Duodenal mucosa (tissue), 2 donors: Measurements from ENCODE around the gene DHRS11.

ENCODE experiments used
- H3K27ac ChIP-seq: one replicate; pipeline ENCODE4 v1.7.0; 2013; ENCODE audit warnings: low read depth, low read length
- H3K27me3 ChIP-seq, 2 donors: one replicate each; pipeline ENCODE4 v1.7.0; 2013; ENCODE audit warnings: low read length in 2 of 2, control low read depth in 1 of 2; ENCODE audit not compliant: insufficient read depth in 2 of 2, control insufficient read depth in 1 of 2
- H3K36me3 ChIP-seq, 2 donors: one replicate each; pipeline ENCODE4 v1.7.0; 2013; ENCODE audit warnings: low read length in 2 of 2, control low read depth in 1 of 2; ENCODE audit not compliant: insufficient read depth in 2 of 2, control insufficient read depth in 1 of 2
- H3K4me1 ChIP-seq, 2 donors: one replicate each; pipeline ENCODE4 v1.7.0; 2013; ENCODE audit warnings: low read length in 2 of 2, control low read depth in 1 of 2; ENCODE audit not compliant: insufficient read depth in 2 of 2, control insufficient read depth in 1 of 2
- H3K4me3 ChIP-seq, 2 donors: one replicate each; pipeline ENCODE4 v1.7.0; 2013; ENCODE audit warnings: low read length in 2 of 2, low read depth in 1 of 2
- H3K9ac ChIP-seq, 2 donors: one replicate each; pipeline ENCODE4 v1.7.0; 2013; ENCODE audit warnings: low read length in 2 of 2, low read depth in 1 of 2
- H3K9me3 ChIP-seq, 2 donors: one replicate each; pipeline ENCODE4 v1.7.0; 2013; ENCODE audit warnings: low read length in 2 of 2, control low read depth in 1 of 2; ENCODE audit not compliant: control insufficient read depth in 1 of 2

Gene DHRS11, protein sequence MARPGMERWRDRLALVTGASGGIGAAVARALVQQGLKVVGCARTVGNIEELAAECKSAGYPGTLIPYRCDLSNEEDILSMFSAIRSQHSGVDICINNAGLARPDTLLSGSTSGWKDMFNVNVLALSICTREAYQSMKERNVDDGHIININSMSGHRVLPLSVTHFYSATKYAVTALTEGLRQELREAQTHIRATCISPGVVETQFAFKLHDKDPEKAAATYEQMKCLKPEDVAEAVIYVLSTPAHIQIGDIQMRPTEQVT

DNA sequence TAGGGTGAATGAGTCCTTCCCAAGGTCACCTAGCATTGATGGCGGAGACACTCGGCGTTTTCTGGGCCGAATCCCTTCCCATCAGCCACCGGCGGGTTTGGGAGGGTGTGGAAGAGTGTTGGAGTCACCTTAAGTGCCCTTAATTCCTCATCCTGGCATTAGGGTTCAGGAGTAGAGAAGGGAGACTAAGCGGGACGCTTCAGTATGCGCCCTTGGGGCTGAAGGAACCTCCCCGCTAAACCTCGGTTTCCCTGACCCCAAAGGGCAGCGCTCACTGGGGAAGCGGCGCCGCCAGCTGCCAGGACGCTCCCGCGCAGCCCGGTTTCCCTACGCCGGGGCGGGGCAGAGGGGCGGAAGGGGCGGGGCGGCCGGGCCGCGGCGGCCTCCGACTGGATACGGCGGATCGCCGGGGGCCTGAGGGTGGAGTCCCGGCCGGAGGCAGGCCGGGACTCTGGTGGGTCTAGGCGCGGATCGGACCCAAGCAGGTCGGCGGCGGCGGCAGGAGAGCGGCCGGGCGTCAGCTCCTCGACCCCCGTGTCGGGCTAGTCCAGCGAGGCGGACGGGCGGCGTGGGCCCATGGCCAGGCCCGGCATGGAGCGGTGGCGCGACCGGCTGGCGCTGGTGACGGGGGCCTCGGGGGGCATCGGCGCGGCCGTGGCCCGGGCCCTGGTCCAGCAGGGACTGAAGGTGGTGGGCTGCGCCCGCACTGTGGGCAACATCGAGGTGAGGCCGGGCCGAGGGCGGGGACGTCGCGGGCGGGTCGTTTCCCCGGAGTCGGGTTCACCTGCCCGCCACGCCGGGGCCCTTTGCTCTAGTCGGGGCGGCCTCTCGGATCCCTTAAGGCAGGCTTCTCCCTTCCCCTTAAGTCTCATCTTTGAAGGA lies at the start of gene DHRS11:
Gene DHRS11 (plus strand): TSS at position 446 of the 882 bp plus-strand sequence. CDS start 131 bp downstream, at position 577.
- H3K4me1 ChIP-seq = peaks cover 35 to 49% of the 10 kb centered on the region in 2 donors
- H3K9ac ChIP-seq = peak within 1 kb of the TSS; percentile 83 to 89
- no peaks in the 10 kb centered on the region for H3K9me3 ChIP-seq
- H3K27ac ChIP-seq = peak within 1 kb of the TSS; percentile 87
- peak within 1 kb of the TSS; percentile 75 to 88 for H3K4me3 ChIP-seq
- H3K27me3 ChIP-seq = no peaks in the 10 kb centered on the region
- peaks cover 7 to 33% of the 10 kb centered on the region in 2 donors for H3K36me3 ChIP-seq

GRCh38 chr17:36542755-36543154 lies 48.9 kb upstream of the DHRS11 start:
- peaks cover 0 to 7% of the 10 kb centered on the region in 2 donors for H3K36me3 ChIP-seq
- no peak overlapping the region for H3K4me3 ChIP-seq
- peaks cover 25 to 32% of the 10 kb centered on the region in 2 donors for H3K4me1 ChIP-seq
- H3K9ac ChIP-seq = no peak overlapping the region
- no peaks in the 10 kb centered on the region for H3K9me3 ChIP-seq
- H3K27me3 ChIP-seq = no peaks in the 10 kb centered on the region
- H3K27ac ChIP-seq = no peak overlapping the region

GRCh38 chr17:36544044-36544306 lies 47.7 kb upstream of the DHRS11 start:
- H3K4me1 ChIP-seq = peaks cover 27 to 37% of the 10 kb centered on the region in 2 donors
- no peaks in the 10 kb centered on the region for H3K27me3 ChIP-seq
- peaks cover 0 to 5% of the 10 kb centered on the region in 2 donors for H3K36me3 ChIP-seq
- H3K4me3 ChIP-seq = peak overlapping the region; percentile 98
- peak overlapping the region; percentile 100 for H3K27ac ChIP-seq
- peak overlapping the region; percentile 100 for H3K9ac ChIP-seq
- H3K9me3 ChIP-seq = no peaks in the 10 kb centered on the region

DNA sequence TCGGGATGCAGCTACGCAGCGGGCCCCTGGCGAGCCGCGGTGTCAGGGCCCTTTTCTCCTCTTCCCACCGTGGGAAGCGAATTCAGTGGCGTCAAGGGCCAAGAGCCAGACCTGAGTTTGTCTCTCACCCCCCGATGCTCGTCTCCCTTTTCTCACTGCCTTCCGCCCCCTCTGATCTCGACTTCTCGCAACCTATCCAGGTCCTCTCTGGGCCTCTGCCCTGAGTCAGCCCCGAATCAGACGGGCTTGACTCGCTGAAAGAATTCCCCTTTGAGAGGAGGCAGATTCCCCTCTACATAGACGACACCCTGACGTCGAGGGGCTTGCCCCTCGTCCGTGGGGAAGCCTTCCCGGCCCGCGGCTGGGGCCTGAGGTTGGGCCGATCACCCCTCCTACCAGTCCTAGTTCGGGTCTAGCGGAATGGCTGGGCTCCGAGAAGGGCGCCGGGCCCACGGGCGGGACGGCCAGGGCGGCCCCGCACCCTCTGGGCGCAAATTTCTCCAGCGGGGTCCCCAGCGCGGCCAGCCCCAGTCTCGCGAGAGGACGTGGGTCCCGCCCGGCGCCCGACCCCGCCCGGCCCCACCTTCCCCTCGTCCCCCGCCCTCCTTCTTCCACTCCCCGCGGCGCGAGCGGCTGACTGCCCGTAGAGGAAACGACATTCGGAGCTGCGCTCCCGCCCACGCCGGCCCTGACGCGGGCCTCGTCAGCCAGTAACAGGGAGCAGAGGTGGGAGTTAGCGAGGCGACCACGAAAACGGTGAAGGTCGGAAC lies 47.2 kb upstream of the DHRS11 start, which contains the start of gene GGNBP2:
Gene GGNBP2 (plus strand): TSS at position 613 of the 770 bp plus-strand sequence. CDS start 806 bp downstream, outside the sequence.
- Histone ChIP-seq H3K9me3 (no peaks in the 10 kb centered on the region), H3K9ac (peak within 1 kb of the TSS; percentile 100), H3K4me1 (peaks cover 27 to 37% of the 10 kb centered on the region in 2 donors), H3K36me3 (peaks cover 0 to 5% of the 10 kb centered on the region in 2 donors), H3K27me3 (no peaks in the 10 kb centered on the region), H3K4me3 (peak within 1 kb of the TSS; percentile 98), H3K27ac (peak within 1 kb of the TSS; percentile 100)

GRCh38 chr17:36545077-36545464 lies 46.6 kb upstream of the DHRS11 start:
- Histone ChIP-seq H3K4me3 (peak overlapping the region; percentile 98), H3K36me3 (peaks cover 0 to 5% of the 10 kb centered on the region in 2 donors), H3K27ac (peak overlapping the region; percentile 100), H3K4me1 (peaks cover 32 to 42% of the 10 kb centered on the region in 2 donors), H3K9ac (peak overlapping the region; percentile 93 to 100), H3K9me3 (no peaks in the 10 kb centered on the region), H3K27me3 (no peaks in the 10 kb centered on the region)

DNA sequence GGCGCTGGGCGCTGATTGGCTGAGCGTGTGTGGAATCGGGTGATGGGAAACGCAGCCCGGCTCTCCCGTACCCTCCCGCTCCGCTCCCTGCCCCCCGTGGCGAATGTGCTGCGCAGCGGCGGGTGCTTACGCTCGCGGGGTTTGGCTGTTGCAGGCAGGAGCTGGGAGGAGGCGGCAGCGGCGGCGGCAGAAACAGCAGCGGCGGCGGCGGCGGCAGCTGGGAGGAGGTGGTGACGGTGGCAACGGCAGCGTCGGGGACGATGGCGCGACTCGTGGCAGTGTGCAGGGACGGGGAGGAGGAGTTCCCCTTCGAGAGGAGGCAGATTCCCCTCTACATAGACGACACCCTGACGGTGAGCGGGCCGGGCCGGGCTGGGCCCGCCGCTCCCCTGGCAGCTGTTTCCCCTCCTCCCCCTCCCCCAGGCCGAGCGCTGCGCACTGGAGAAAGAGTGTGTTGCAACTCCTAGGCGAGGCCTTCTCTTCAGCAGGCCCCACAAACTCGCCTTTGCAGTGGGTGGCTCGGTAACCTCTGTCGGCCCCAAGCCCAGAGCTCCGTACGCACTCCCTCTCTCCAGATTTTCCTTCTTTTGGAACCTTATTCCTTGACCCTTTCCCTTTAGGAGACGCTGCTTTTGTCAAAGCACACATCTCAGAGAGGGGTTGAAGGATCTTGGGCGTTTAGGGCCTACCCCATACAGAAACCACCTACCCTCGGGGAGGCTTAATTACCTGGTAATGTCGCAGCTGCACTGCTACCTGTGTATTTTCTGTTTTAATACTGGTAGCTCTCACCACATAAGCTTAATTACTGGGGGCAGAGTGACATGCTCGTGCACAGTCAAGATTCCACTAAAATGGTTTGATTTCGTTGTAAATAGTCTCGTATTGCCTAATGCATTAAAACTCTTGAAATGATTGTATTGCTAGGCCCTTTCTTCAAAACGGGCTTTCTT lies 45.9 kb upstream of the DHRS11 start:
- peaks cover 39 to 48% of the 10 kb centered on the region in 2 donors for H3K4me1 ChIP-seq
- peak overlapping the region; percentile 83 to 94 for H3K4me3 ChIP-seq
- H3K27ac ChIP-seq = peak overlapping the region; percentile 92
- peaks cover 0 to 5% of the 10 kb centered on the region in 2 donors for H3K36me3 ChIP-seq
- peak overlapping the region; percentile 86 to 97 for H3K9ac ChIP-seq
- H3K27me3 ChIP-seq = no peaks in the 10 kb centered on the region
- no peaks in the 10 kb centered on the region for H3K9me3 ChIP-seq

- Histone ChIP-seq H3K4me3 (peak overlapping the region; percentile 83 to 94), H3K27ac (peak overlapping the region; percentile 92), H3K27me3 (no peaks in the 10 kb centered on the region), H3K9ac (peak overlapping the region; percentile 86 to 97), H3K36me3 (peaks cover 0 to 5% of the 10 kb centered on the region in 2 donors), H3K9me3 (no peaks in the 10 kb centered on the region), H3K4me1 (peaks cover 41 to 49% of the 10 kb centered on the region in 2 donors)
These were observed 45.1 kb upstream of the DHRS11 start for GRCh38 chr17:36546418-36547093.

DNA sequence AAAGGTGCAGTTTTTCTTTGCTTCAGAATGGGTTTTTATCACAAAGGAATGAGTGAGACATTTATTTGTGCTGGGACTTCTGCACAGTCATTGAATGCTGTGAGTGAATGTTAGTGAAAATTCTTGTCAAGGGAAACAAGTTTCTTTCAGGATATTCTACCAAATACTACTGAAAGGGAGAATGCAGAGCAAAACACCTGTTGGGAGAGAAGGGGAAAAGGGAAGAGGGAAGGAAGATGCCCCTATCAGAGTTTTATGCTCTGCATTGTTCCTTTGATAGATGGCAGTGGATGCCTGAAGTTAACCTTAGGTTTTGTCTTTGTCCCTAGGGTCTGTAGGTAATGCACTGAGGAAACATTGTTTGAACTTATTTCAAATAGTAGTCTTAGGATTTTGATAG lies 43.9 kb upstream of the DHRS11 start:
- H3K4me3 ChIP-seq = peak overlapping the region; percentile 8 to 94
- H3K27me3 ChIP-seq = no peaks in the 10 kb centered on the region
- peaks cover 41 to 48% of the 10 kb centered on the region in 2 donors for H3K4me1 ChIP-seq
- H3K27ac ChIP-seq = no peak overlapping the region
- peaks cover 0 to 5% of the 10 kb centered on the region in 2 donors for H3K36me3 ChIP-seq
- H3K9me3 ChIP-seq = no peaks in the 10 kb centered on the region
- H3K9ac ChIP-seq = peak overlapping the region in 1 of 2 donors; percentile 97
